ENCODE results near the gene GAPDH. TPM values are rescaled to one million over a fixed set of nuclear protein-coding genes. Genes with fewer than 3 reads are reported as not detected.

The GAPDH gene
- total RNA-seq, 1 donor from 2014 or later, result 5,507 TPM

GRCh38 chr12:6500466-6500865 lies 33.9 kb upstream of the GAPDH start:
- Histone ChIP-seq H3K9ac (ENCODE audit: low read depth in 1 of 3, low read length in 3 of 3) (no peak overlapping the region), H3K27me3 (ENCODE audit: control insufficient read depth in 3 of 3, insufficient read depth in 3 of 3, low read length in 3 of 3) (no peaks in the 10 kb centered on the region), H3K36me3 (ENCODE audit: control insufficient read depth in 3 of 3, insufficient read depth in 3 of 3, low read length in 3 of 3) (peaks cover 11 to 19% (median 16%) of the 10 kb centered on the region in 3 donors), H3K27ac (ENCODE audit: low read depth, low read length) (no peak overlapping the region), H3K4me1 (ENCODE audit: control insufficient read depth in 3 of 3, insufficient read depth in 3 of 3, low read length in 3 of 3) (peaks cover 0 to 3% (median 2%) of the 10 kb centered on the region in 3 donors), H3K9me3 (ENCODE audit: control insufficient read depth in 3 of 3, low read length in 3 of 3) (no peaks in the 10 kb centered on the region), H3K4me3 (ENCODE audit: low read length in 3 of 3) (no peak overlapping the region)

GRCh38 chr12:6507102-6507998 lies 27.0 kb upstream of the GAPDH start:
- Histone ChIP-seq H3K9ac (ENCODE audit: low read depth in 1 of 3, low read length in 3 of 3) (no peak overlapping the region), H3K4me1 (ENCODE audit: control insufficient read depth in 3 of 3, insufficient read depth in 3 of 3, low read length in 3 of 3) (no peaks in the 10 kb centered on the region), H3K27me3 (ENCODE audit: control insufficient read depth in 3 of 3, insufficient read depth in 3 of 3, low read length in 3 of 3) (no peaks in the 10 kb centered on the region), H3K36me3 (ENCODE audit: control insufficient read depth in 3 of 3, insufficient read depth in 3 of 3, low read length in 3 of 3) (peaks cover 15 to 18% (median 18%) of the 10 kb centered on the region in 3 donors), H3K9me3 (ENCODE audit: control insufficient read depth in 3 of 3, low read length in 3 of 3) (no peaks in the 10 kb centered on the region), H3K4me3 (ENCODE audit: low read length in 3 of 3) (no peak overlapping the region), H3K27ac (ENCODE audit: low read depth, low read length) (no peak overlapping the region)

- Histone ChIP-seq H3K4me3 (ENCODE audit: low read length in 3 of 3) (no peak overlapping the region), H3K4me1 (ENCODE audit: control insufficient read depth in 3 of 3, insufficient read depth in 3 of 3, low read length in 3 of 3) (no peaks in the 10 kb centered on the region), H3K9ac (ENCODE audit: low read depth in 1 of 3, low read length in 3 of 3) (no peak overlapping the region), H3K27me3 (ENCODE audit: control insufficient read depth in 3 of 3, insufficient read depth in 3 of 3, low read length in 3 of 3) (no peaks in the 10 kb centered on the region), H3K27ac (ENCODE audit: low read depth, low read length) (no peak overlapping the region), H3K9me3 (ENCODE audit: control insufficient read depth in 3 of 3, low read length in 3 of 3) (no peaks in the 10 kb centered on the region), H3K36me3 (ENCODE audit: control insufficient read depth in 3 of 3, insufficient read depth in 3 of 3, low read length in 3 of 3) (peaks cover 21 to 25% (median 23%) of the 10 kb centered on the region in 3 donors)
These were observed 26.2 kb upstream of the GAPDH start for GRCh38 chr12:6508087-6508486.

- Histone ChIP-seq H3K4me3 (ENCODE audit: low read length in 3 of 3) (no peak overlapping the region), H3K9ac (ENCODE audit: low read depth in 1 of 3, low read length in 3 of 3) (no peak overlapping the region), H3K27ac (ENCODE audit: low read depth, low read length) (no peak overlapping the region), H3K9me3 (ENCODE audit: control insufficient read depth in 3 of 3, low read length in 3 of 3) (no peaks in the 10 kb centered on the region), H3K4me1 (ENCODE audit: control insufficient read depth in 3 of 3, insufficient read depth in 3 of 3, low read length in 3 of 3) (no peaks in the 10 kb centered on the region), H3K27me3 (ENCODE audit: control insufficient read depth in 3 of 3, insufficient read depth in 3 of 3, low read length in 3 of 3) (no peaks in the 10 kb centered on the region), H3K36me3 (ENCODE audit: control insufficient read depth in 3 of 3, insufficient read depth in 3 of 3, low read length in 3 of 3) (peaks cover 47 to 68% (median 56%) of the 10 kb centered on the region in 3 donors)
These were observed 14.1 kb upstream of the GAPDH start for GRCh38 chr12:6520186-6520585.

- no peaks in the 10 kb centered on the region for H3K9me3 ChIP-seq (ENCODE audit: control insufficient read depth in 3 of 3, low read length in 3 of 3)
- no peak overlapping the region for H3K4me3 ChIP-seq (ENCODE audit: low read length in 3 of 3)
- H3K27me3 ChIP-seq (ENCODE audit: control insufficient read depth in 3 of 3, insufficient read depth in 3 of 3, low read length in 3 of 3), result no peaks in the 10 kb centered on the region
- no peak overlapping the region for H3K9ac ChIP-seq (ENCODE audit: low read depth in 1 of 3, low read length in 3 of 3)
- H3K4me1 ChIP-seq (ENCODE audit: control insufficient read depth in 3 of 3, insufficient read depth in 3 of 3, low read length in 3 of 3), result no peaks in the 10 kb centered on the region
- no peak overlapping the region for H3K27ac ChIP-seq (ENCODE audit: low read depth, low read length)
- H3K36me3 ChIP-seq (ENCODE audit: control insufficient read depth in 3 of 3, insufficient read depth in 3 of 3, low read length in 3 of 3), result peaks cover 58 to 74% (median 61%) of the 10 kb centered on the region in 3 donors
These were observed 12.1 kb upstream of the GAPDH start for GRCh38 chr12:6522193-6522592.

- no peaks in the 10 kb centered on the region for H3K4me1 ChIP-seq (ENCODE audit: control insufficient read depth in 3 of 3, insufficient read depth in 3 of 3, low read length in 3 of 3)
- no peaks in the 10 kb centered on the region for H3K27me3 ChIP-seq (ENCODE audit: control insufficient read depth in 3 of 3, insufficient read depth in 3 of 3, low read length in 3 of 3)
- no peaks in the 10 kb centered on the region for H3K9me3 ChIP-seq (ENCODE audit: control insufficient read depth in 3 of 3, low read length in 3 of 3)
- H3K36me3 ChIP-seq (ENCODE audit: control insufficient read depth in 3 of 3, insufficient read depth in 3 of 3, low read length in 3 of 3), result peaks cover 65 to 82% (median 68%) of the 10 kb centered on the region in 3 donors
- no peak overlapping the region for H3K9ac ChIP-seq (ENCODE audit: low read depth in 1 of 3, low read length in 3 of 3)
- H3K27ac ChIP-seq (ENCODE audit: low read depth, low read length), result no peak overlapping the region
- no peak overlapping the region for H3K4me3 ChIP-seq (ENCODE audit: low read length in 3 of 3)
These were observed 10.6 kb upstream of the GAPDH start for GRCh38 chr12:6523708-6524107.

GRCh38 chr12:6524648-6525047 lies 9.7 kb upstream of the GAPDH start:
- Histone ChIP-seq H3K27me3 (ENCODE audit: control insufficient read depth in 3 of 3, insufficient read depth in 3 of 3, low read length in 3 of 3) (no peaks in the 10 kb centered on the region), H3K9me3 (ENCODE audit: control insufficient read depth in 3 of 3, low read length in 3 of 3) (no peaks in the 10 kb centered on the region), H3K4me1 (ENCODE audit: control insufficient read depth in 3 of 3, insufficient read depth in 3 of 3, low read length in 3 of 3) (no peaks in the 10 kb centered on the region), H3K27ac (ENCODE audit: low read depth, low read length) (no peak overlapping the region), H3K36me3 (ENCODE audit: control insufficient read depth in 3 of 3, insufficient read depth in 3 of 3, low read length in 3 of 3) (peaks cover 73 to 90% (median 77%) of the 10 kb centered on the region in 3 donors), H3K9ac (ENCODE audit: low read depth in 1 of 3, low read length in 3 of 3) (no peak overlapping the region), H3K4me3 (ENCODE audit: low read length in 3 of 3) (no peak overlapping the region)

- Histone ChIP-seq H3K27ac (ENCODE audit: low read depth, low read length) (no peak overlapping the region), H3K36me3 (ENCODE audit: control insufficient read depth in 3 of 3, insufficient read depth in 3 of 3, low read length in 3 of 3) (peaks cover 78 to 92% (median 85%) of the 10 kb centered on the region in 3 donors), H3K9me3 (ENCODE audit: control insufficient read depth in 3 of 3, low read length in 3 of 3) (no peaks in the 10 kb centered on the region), H3K9ac (ENCODE audit: low read depth in 1 of 3, low read length in 3 of 3) (no peak overlapping the region), H3K4me1 (ENCODE audit: control insufficient read depth in 3 of 3, insufficient read depth in 3 of 3, low read length in 3 of 3) (peaks cover 0 to 3% (median 0%) of the 10 kb centered on the region in 3 donors), H3K27me3 (ENCODE audit: control insufficient read depth in 3 of 3, insufficient read depth in 3 of 3, low read length in 3 of 3) (no peaks in the 10 kb centered on the region), H3K4me3 (ENCODE audit: low read length in 3 of 3) (no peak overlapping the region)
These were observed 8.1 kb upstream of the GAPDH start for GRCh38 chr12:6526201-6526600.

GRCh38 chr12:6526766-6527525 lies 7.4 kb upstream of the GAPDH start:
- Histone ChIP-seq H3K36me3 (ENCODE audit: control insufficient read depth in 3 of 3, insufficient read depth in 3 of 3, low read length in 3 of 3) (peaks cover 72 to 85% (median 79%) of the 10 kb centered on the region in 3 donors), H3K27ac (ENCODE audit: low read depth, low read length) (no peak overlapping the region), H3K4me1 (ENCODE audit: control insufficient read depth in 3 of 3, insufficient read depth in 3 of 3, low read length in 3 of 3) (peaks cover 4 to 8% (median 5%) of the 10 kb centered on the region in 3 donors), H3K9me3 (ENCODE audit: control insufficient read depth in 3 of 3, low read length in 3 of 3) (no peaks in the 10 kb centered on the region), H3K27me3 (ENCODE audit: control insufficient read depth in 3 of 3, insufficient read depth in 3 of 3, low read length in 3 of 3) (no peaks in the 10 kb centered on the region), H3K9ac (ENCODE audit: low read depth in 1 of 3, low read length in 3 of 3) (no peak overlapping the region), H3K4me3 (ENCODE audit: low read length in 3 of 3) (no peak overlapping the region)

GRCh38 chr12:6527711-6528110 lies 6.6 kb upstream of the GAPDH start:
- Histone ChIP-seq H3K27ac (ENCODE audit: low read depth, low read length) (no peak overlapping the region), H3K9me3 (ENCODE audit: control insufficient read depth in 3 of 3, low read length in 3 of 3) (no peaks in the 10 kb centered on the region), H3K4me3 (ENCODE audit: low read length in 3 of 3) (no peak overlapping the region), H3K9ac (ENCODE audit: low read depth in 1 of 3, low read length in 3 of 3) (no peak overlapping the region), H3K36me3 (ENCODE audit: control insufficient read depth in 3 of 3, insufficient read depth in 3 of 3, low read length in 3 of 3) (peaks cover 66 to 79% (median 76%) of the 10 kb centered on the region in 3 donors), H3K4me1 (ENCODE audit: control insufficient read depth in 3 of 3, insufficient read depth in 3 of 3, low read length in 3 of 3) (peaks cover 11 to 15% (median 12%) of the 10 kb centered on the region in 3 donors), H3K27me3 (ENCODE audit: control insufficient read depth in 3 of 3, insufficient read depth in 3 of 3, low read length in 3 of 3) (no peaks in the 10 kb centered on the region)

All from skeletal muscle tissue (tissue), 4 donors.